GM23248 (cell line): ENCODE measurements around the gene IQCM. TPM values are rescaled to one million over a fixed set of nuclear protein-coding genes. Genes with fewer than 3 reads are reported as not detected.
A peak's percentile ranks its signal among the peaks of the same experiment; 100 is the strongest.

Source experiments
- DNase-seq: peaks from one replicate; pipeline ENCODE4 v3.0.0-alpha.2; 2015
- H2AFZ ChIP-seq: fragments of 200-600 bp; sonication (generic); 2 replicates; pipeline ENCODE4 v1.6.1; 2016; ENCODE audit warnings: antibody characterized with exemption
- H3F3A ChIP-seq: fragments of 200-600 bp; sonication (generic); 2 replicates; pipeline ENCODE4 v1.6.1; 2016; ENCODE audit warnings: mild to moderate bottlenecking, antibody characterized with exemption, mixed run types; ENCODE audit not compliant: insufficient read depth
- H3K27ac ChIP-seq: fragments of 200-600 bp; sonication (generic); 2 replicates; pipeline ENCODE4 v1.5.1; 2016; ENCODE audit warnings: mild to moderate bottlenecking
- H3K27me3 ChIP-seq: fragments of 200-600 bp; sonication (generic); replicated peaks from 2 replicates; pipeline ENCODE4 v1.6.1; 2016; ENCODE audit warnings: mild to moderate bottlenecking; ENCODE audit not compliant: insufficient read depth
- H3K36me3 ChIP-seq: fragments of 200-600 bp; sonication (generic); 2 replicates; pipeline ENCODE4 v1.6.1; 2016; ENCODE audit warnings: low read depth, mild to moderate bottlenecking
- H3K4me1 ChIP-seq: fragments of 200-600 bp; sonication (generic); 2 replicates; pipeline ENCODE4 v1.6.1; 2016; ENCODE audit warnings: mild to moderate bottlenecking; ENCODE audit not compliant: insufficient read depth
- H3K4me2 ChIP-seq: fragments of 200-600 bp; sonication (generic); one replicate; pipeline ENCODE4 v1.6.1; 2016; ENCODE audit warnings: mild to moderate bottlenecking; ENCODE audit not compliant: unreplicated experiment
- H3K4me3 ChIP-seq: fragments of 200-600 bp; sonication (generic); 2 replicates; pipeline ENCODE4 v1.5.1; 2016; ENCODE audit warnings: mild to moderate bottlenecking
- H3K79me2 ChIP-seq: fragments of 200-600 bp; sonication (generic); 2 replicates; pipeline ENCODE4 v1.6.1; 2016; ENCODE audit warnings: mild to moderate bottlenecking; ENCODE audit not compliant: insufficient read depth
- H3K9ac ChIP-seq: fragments of 200-600 bp; sonication (generic); 2 replicates; pipeline ENCODE4 v1.6.1; 2016; ENCODE audit warnings: mild to moderate bottlenecking
- H3K9me2 ChIP-seq: fragments of 200-600 bp; sonication (generic); 2 replicates; pipeline ENCODE4 v1.6.1; 2016; ENCODE audit warnings: mixed run types, mild to moderate bottlenecking, moderate library complexity; ENCODE audit not compliant: insufficient read depth
- H3K9me3 ChIP-seq: fragments of 200-600 bp; sonication (generic); one replicate; pipeline ENCODE4 v1.6.1; 2017; ENCODE audit warnings: low read depth
- H4K20me1 ChIP-seq: fragments of 200-600 bp; sonication (generic); 2 replicates; pipeline ENCODE4 v1.6.0; 2016; ENCODE audit not compliant: insufficient read depth
- EZH2 ChIP-seq: fragments of 200-600 bp; sonication (generic); IDR thresholded peaks from 2 replicates; pipeline ENCODE4 v1.6.1; 2018; ENCODE audit warnings: antibody characterized with exemption, mild to moderate bottlenecking; ENCODE audit not compliant: insufficient read depth, poor library complexity, severe bottlenecking
- EZH2phosphoT487 ChIP-seq: fragments of 200-600 bp; sonication (generic); IDR thresholded peaks from 2 replicates; pipeline ENCODE4 v1.6.1; 2018; ENCODE audit warnings: antibody characterized with exemption, moderate library complexity, mild to moderate bottlenecking, low read depth; ENCODE audit not compliant: insufficient read depth
- WGBS, 2 experiments: methylation state at CpG; one replicate each; pipeline ENCODE4 v1.1.6; 2015 to 2017; ENCODE audit warnings: low lambda C conversion rate in 2 of 2, low coverage in 1 of 2; ENCODE audit errors: missing lambda C conversion rate in 2 of 2; 5-methylcytosine and 5-hydroxymethylcytosine counted together
- in situ Hi-C: fragments of 300-500 bp; cut with MboI; formaldehyde crosslinking; loops from 2 replicates; pipeline ENCODE4 v1.15.0; 2020
- polyA plus RNA-seq: library from polyadenylated mRNA; unstranded; fragments of >200 nt; fragmentation: Nextera tagmentation; extraction: Ambion mirVana; gene quantifications from 2 replicates; pipeline ENCODE4 v1.2.1, GENCODE V29; 2016
- total RNA-seq: library from RNA; depleted of rRNA; stranded (reverse); fragments of >200 nt; shearing (Covaris generic); gene quantifications from 2 replicates; pipeline ENCODE4 v1.2.3, GENCODE V29; 2014

Gene IQCM
- total and polyA plus RNA-seq, 2 experiments from 2014 or later: 0.11 TPM; not detected in 1

GRCh38 chr4:149754526-149754925 lies 61.1 kb downstream of the IQCM start:
- 84 to 85% methylated on average over 3 of the region's 3 CpGs for WGBS, 2 experiments
- no peaks in the 10 kb centered on the region for H3K27me3 ChIP-seq
- TF ChIP-seq EZH2phosphoT487: no peak
- TF ChIP-seq EZH2: no peak
- no peak overlapping the region for H3K27ac ChIP-seq
- peak; percentile 33 for DNase-seq
- no peaks in the 10 kb centered on the region for H3K36me3 ChIP-seq
- H3K4me1 ChIP-seq: 0 out of 2 replicates have a peak, but pooled peaks cover 6% of the 10 kb centered on the region
- no peaks in the 10 kb centered on the region for H3K79me2 ChIP-seq
- H3F3A ChIP-seq: no peaks in the 10 kb centered on the region
- H4K20me1 ChIP-seq: no peaks in the 10 kb centered on the region
- in situ Hi-C loops: no loop called here
- peaks cover 5% of the 10 kb centered on the region; the same call in 1 of the 2 replicates for H3K9me2 ChIP-seq
- no peak overlapping the region for H3K4me2 ChIP-seq
- H3K4me3 ChIP-seq: no peak overlapping the region
- H2AFZ ChIP-seq: no peak overlapping the region
- no peaks in the 10 kb centered on the region for H3K9me3 ChIP-seq
- no peak overlapping the region for H3K9ac ChIP-seq

GRCh38 chr4:149752729-149753128 lies 62.9 kb downstream of the IQCM start:
- Histone ChIP-seq H2AFZ (no peak overlapping the region), H3K4me1 (0 out of 2 replicates have a peak, but pooled peaks cover 6% of the 10 kb centered on the region), H3K4me2 (no peak overlapping the region), H3K9ac (no peak overlapping the region), H3K9me3 (peaks cover 3% of the 10 kb centered on the region), H3F3A (no peaks in the 10 kb centered on the region), H4K20me1 (no peaks in the 10 kb centered on the region), H3K27me3 (no peaks in the 10 kb centered on the region), H3K4me3 (no peak overlapping the region), H3K36me3 (no peaks in the 10 kb centered on the region), H3K9me2 (peaks cover 9% of the 10 kb centered on the region; the same call in 1 of the 2 replicates), H3K79me2 (no peaks in the 10 kb centered on the region), H3K27ac (no peak overlapping the region)
- TF ChIP-seq EZH2phosphoT487 (no peak), EZH2 (no peak)
- WGBS, 2 experiments: 75 to 79% methylated on average over 2 of the region's 2 CpGs
- in situ Hi-C loops: no loop called here
- DNase-seq: no peak

GRCh38 chr4:149751174-149751573 lies 64.5 kb downstream of the IQCM start:
- WGBS, 2 experiments: 6 to 17% methylated on average over 4 of the region's 4 CpGs
- Histone ChIP-seq H3K4me2 (no peak overlapping the region), H3K4me1 (0 out of 2 replicates have a peak, but pooled peaks cover 6% of the 10 kb centered on the region), H3K9me3 (peaks cover 3% of the 10 kb centered on the region), H3K4me3 (no peak overlapping the region), H3F3A (no peaks in the 10 kb centered on the region), H3K36me3 (no peaks in the 10 kb centered on the region), H3K9me2 (peaks cover 9% of the 10 kb centered on the region; the same call in 1 of the 2 replicates), H3K79me2 (no peaks in the 10 kb centered on the region), H4K20me1 (no peaks in the 10 kb centered on the region), H3K9ac (no peak overlapping the region), H3K27me3 (no peaks in the 10 kb centered on the region), H3K27ac (no peak overlapping the region), H2AFZ (peak overlapping the region; percentile 49)
- TF ChIP-seq EZH2 (no peak), EZH2phosphoT487 (no peak)
- in situ Hi-C loops: no loop called here
- peak; percentile 20 for DNase-seq

GRCh38 chr4:149749784-149750183 lies 65.9 kb downstream of the IQCM start:
- Histone ChIP-seq H4K20me1 (no peaks in the 10 kb centered on the region), H3K9me2 (peaks cover 9% of the 10 kb centered on the region; the same call in 1 of the 2 replicates), H3K9me3 (peaks cover 3% of the 10 kb centered on the region), H3K9ac (no peak overlapping the region), H3F3A (no peaks in the 10 kb centered on the region), H3K4me3 (no peak overlapping the region), H3K4me1 (0 out of 2 replicates have a peak, but pooled peaks cover 6% of the 10 kb centered on the region), H3K79me2 (no peaks in the 10 kb centered on the region), H3K36me3 (no peaks in the 10 kb centered on the region), H3K27me3 (no peaks in the 10 kb centered on the region), H3K27ac (no peak overlapping the region), H2AFZ (no peak overlapping the region), H3K4me2 (no peak overlapping the region)
- DNase-seq: no peak
- TF ChIP-seq EZH2phosphoT487 (no peak), EZH2 (no peak)
- in situ Hi-C loops: no loop called here
- WGBS, 2 experiments: 95 to 100% methylated on average over 1 of the region's 1 CpG

- WGBS, 2 experiments: 79 to 80% methylated on average over 2 of the region's 2 CpGs
Measured at GRCh38 chr4:149747646-149748045, 68.0 kb downstream of the IQCM start.

More at GRCh38 chr4:149747646-149748045, 68.0 kb downstream of the IQCM start:
- H3F3A ChIP-seq: no peaks in the 10 kb centered on the region
- no peaks in the 10 kb centered on the region for H3K36me3 ChIP-seq
- H3K4me1 ChIP-seq: 0 out of 2 replicates have a peak, but pooled peaks cover 6% of the 10 kb centered on the region
- in situ Hi-C loops: no loop called here
- no peaks in the 10 kb centered on the region for H3K27me3 ChIP-seq
- peaks cover 9% of the 10 kb centered on the region; the same call in 1 of the 2 replicates for H3K9me2 ChIP-seq
- no peaks in the 10 kb centered on the region for H3K79me2 ChIP-seq
- H3K27ac ChIP-seq: no peak overlapping the region
- no peak overlapping the region for H3K9ac ChIP-seq
- TF ChIP-seq EZH2phosphoT487 (no peak), EZH2 (no peak)
- H4K20me1 ChIP-seq: no peaks in the 10 kb centered on the region
- no peak overlapping the region for H3K4me3 ChIP-seq
- DNase-seq: no peak
- no peak overlapping the region for H3K4me2 ChIP-seq
- peaks cover 3% of the 10 kb centered on the region for H3K9me3 ChIP-seq
- no peak overlapping the region for H2AFZ ChIP-seq
